HG02884 (cell line): ENCODE measurements around the gene CCNJL.

Experiments
- ATAC-seq: cut with Tn5 transposase; IDR thresholded peaks from one replicate; pipeline ENCODE4 v1.9.1; 2021; ENCODE audit warnings: mild to moderate bottlenecking, moderate library complexity; ENCODE audit not compliant: unreplicated experiment

The CCNJL gene

DNA sequence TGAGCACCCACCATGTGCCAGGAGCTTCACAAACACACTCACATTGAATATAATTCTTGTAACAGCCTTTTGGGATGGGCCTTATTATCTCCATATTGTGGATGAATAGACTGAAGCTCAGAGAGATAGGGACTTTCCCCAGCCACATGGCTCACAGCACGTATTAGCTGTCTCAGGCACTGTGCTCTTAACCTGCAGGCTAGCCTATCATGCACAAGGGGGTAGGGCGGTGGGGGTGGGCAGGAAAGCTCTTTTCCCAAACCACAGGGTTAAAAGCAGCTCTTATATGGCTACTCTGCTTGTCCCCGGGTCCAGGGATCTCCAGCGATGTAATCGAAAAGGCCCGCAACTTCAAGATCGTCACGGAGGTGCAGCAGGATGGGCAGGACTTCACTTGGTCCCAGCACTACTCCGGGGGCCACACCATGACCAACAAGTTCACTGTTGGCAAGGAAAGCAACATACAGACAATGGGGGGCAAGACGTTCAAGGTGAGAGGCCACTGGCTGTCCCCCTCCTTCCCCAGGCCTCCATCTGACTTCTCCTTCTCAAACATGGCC is 80.5 kb downstream of the CCNJL start:
- ATAC-seq = peak; percentile 43

- ATAC-seq = peak; percentile 56
Observed at GRCh38 chr5:160230686-160231527, 81.5 kb downstream of the CCNJL start.

GRCh38 chr5:160229190-160229742 is 83.1 kb downstream of the CCNJL start, which contains the start of gene FABP6:
TSS of gene FABP6 (plus strand) at chr5:160229506. CDS start at chr5:160229558, 52 bp downstream.
- no peak for ATAC-seq

DNA sequence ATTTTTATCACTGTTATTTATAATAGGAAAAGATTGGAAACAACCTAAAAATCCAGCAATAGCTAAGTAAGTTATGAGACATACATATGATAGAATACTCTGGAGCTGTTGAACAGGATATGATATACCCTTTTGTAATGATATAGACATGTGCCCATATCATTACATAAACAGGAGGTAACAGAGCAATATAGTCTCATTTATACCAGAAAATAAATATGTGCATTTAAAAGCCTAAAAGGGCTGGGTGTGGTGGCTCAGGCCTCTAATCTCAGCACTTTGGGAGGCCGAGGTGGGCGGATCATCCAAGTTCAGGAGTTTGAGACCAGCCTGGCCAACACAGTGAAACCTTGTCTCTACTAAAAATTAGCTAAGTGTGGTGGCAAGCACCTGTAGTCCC is 85.4 kb downstream of the CCNJL start:
- ATAC-seq = no peak

GRCh38 chr5:160221082-160221481 is 91.3 kb downstream of the CCNJL start:
- ATAC-seq = no peak

- no peak for ATAC-seq
Observed at GRCh38 chr5:160219356-160219755, 93.0 kb downstream of the CCNJL start.

GRCh38 chr5:160213537-160213936 is 98.8 kb downstream of the CCNJL start:
- ATAC-seq = no peak

GRCh38 chr5:160211352-160211751 is 101.0 kb downstream of the CCNJL start:
- no peak for ATAC-seq

DNA sequence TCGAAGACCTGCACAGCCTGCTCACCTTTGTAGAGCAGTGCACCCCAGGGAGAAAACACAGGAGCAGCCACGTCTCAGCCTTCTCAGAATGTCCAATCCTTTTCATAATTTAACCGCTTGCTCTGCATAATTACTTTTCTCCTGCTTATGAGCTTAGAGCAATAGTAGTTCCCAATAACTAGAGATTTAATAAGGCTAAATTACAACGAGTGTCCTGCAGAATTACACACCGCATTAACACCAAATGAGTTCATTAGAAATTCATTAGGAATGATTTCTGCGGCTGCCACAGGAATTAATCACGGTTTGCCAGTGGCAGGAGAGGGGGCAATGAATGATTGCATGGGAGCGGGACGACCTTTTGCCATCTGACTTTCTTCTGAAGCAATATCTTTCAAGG is 101.8 kb downstream of the CCNJL start:
- no peak for ATAC-seq

DNA sequence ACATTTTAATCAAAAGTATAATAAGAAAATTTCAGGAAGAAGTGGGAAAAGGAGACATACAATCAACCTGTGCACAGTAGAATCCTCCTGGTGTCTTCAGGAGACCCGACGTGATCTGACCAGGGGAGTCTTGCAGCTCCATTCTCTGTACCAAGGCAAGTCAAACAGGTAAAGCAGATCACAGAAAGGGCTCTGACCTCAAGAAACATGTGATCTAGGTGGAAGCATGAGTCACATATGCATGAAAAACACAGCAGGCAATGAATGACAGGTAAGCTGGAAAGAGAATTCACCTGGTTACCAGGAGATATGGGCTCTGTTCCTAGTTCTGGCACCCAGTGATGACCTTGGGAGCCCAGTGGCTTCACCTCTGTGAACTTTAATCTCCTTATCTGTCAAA is 102.4 kb downstream of the CCNJL start:
- ATAC-seq = no peak

DNA sequence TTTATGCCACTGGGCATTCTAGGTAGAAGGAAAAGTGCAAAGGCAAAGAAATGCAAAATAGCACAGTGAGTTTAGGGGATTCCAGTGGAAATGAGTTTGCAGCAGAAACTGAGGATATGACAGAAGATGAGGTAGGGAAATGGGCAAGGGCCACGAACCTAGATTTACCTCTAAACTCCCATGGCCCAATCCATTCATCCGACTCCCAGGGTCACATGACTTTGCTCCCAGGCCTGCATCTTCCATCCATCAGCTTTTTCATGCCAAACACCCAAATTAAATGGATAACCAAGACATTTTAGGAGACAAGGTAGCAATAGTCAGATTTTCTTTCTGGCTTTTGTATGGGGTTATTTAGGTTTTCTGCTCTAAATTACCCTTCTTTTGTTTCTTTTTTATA is 105.3 kb downstream of the CCNJL start:
- ATAC-seq = no peak
